Measurements from ENCODE around the gene OPN4.

OPN4 gene

GRCh38 chr10:86628311-86628710 is 26.0 kb upstream of the OPN4 start:
- H2AFZ ChIP-seq (ENCODE audit: low read depth, low read length) = no peak overlapping the region

GRCh38 chr10:86630079-86630478 is 24.3 kb upstream of the OPN4 start:
- no peak overlapping the region for H4K91ac ChIP-seq (ENCODE audit: low read length)
- no peak overlapping the region for H2BK12ac ChIP-seq (ENCODE audit: low read length in 2 of 2)
- H3K9me3 ChIP-seq (ENCODE audit: control insufficient read depth, low read length) = no peaks in the 10 kb centered on the region
- H3K36me3 ChIP-seq (ENCODE audit: control insufficient read depth in 1 of 2, insufficient read depth in 2 of 2, low read depth in 1 of 2, low read length in 2 of 2) = no peaks in the 10 kb centered on the region
- H2AFZ ChIP-seq (ENCODE audit: low read depth, low read length) = no peak overlapping the region
- H3K4me3 ChIP-seq (ENCODE audit: insufficient read depth in 1 of 2, low read depth in 1 of 2, low read length in 2 of 2) = no peak overlapping the region
- H4K8ac ChIP-seq (ENCODE audit: low read length) = no peak overlapping the region
- peaks cover 13 to 27% of the 10 kb centered on the region in 2 experiments for H3K27me3 ChIP-seq (ENCODE audit: control insufficient read depth in 1 of 2, insufficient read depth in 1 of 2, low read length in 2 of 2)
- no peak overlapping the region for H2BK120ac ChIP-seq (ENCODE audit: low read depth, low read length)
- H2BK15ac ChIP-seq (ENCODE audit: low read depth, poor library complexity, severe bottlenecking) = no peak overlapping the region
- no peak overlapping the region for H3K4ac ChIP-seq (ENCODE audit: low read depth in 1 of 2, low read length in 2 of 2)
- no peak overlapping the region for H2BK5ac ChIP-seq (ENCODE audit: low read depth, low read length, poor library complexity, severe bottlenecking)
- H3K23ac ChIP-seq (ENCODE audit: low read length in 2 of 2) = no peak overlapping the region
- H2AK5ac ChIP-seq (ENCODE audit: low read length, severe bottlenecking) = no peak overlapping the region
- no peak overlapping the region for H3K18ac ChIP-seq (ENCODE audit: low read depth in 1 of 2, low read length in 2 of 2)
- DNase-seq = no peak
- H3K9ac ChIP-seq (ENCODE audit: low read length) = no peak overlapping the region
- peaks cover 11% of the 10 kb centered on the region for H3K4me1 ChIP-seq (ENCODE audit: control insufficient read depth, insufficient read depth, low read depth, low read length)
- H3K27ac ChIP-seq (ENCODE audit: low read length, poor library complexity, severe bottlenecking) = no peak overlapping the region
- no peaks in the 10 kb centered on the region for H3K79me1 ChIP-seq (replicated peaks; ENCODE audit: low read length, poor library complexity, severe bottlenecking)
- H3K14ac ChIP-seq (ENCODE audit: low read length in 2 of 2) = no peak overlapping the region
- no peak overlapping the region for H3K4me2 ChIP-seq (ENCODE audit: low read length, poor library complexity, severe bottlenecking)
- 45% methylated on average over 2 of the region's 2 CpGs for WGBS

More at GRCh38 chr10:86628311-86628710, 26.0 kb upstream of the OPN4 start:
- Histone ChIP-seq H2BK12ac (ENCODE audit: low read length in 2 of 2) (no peak overlapping the region), H3K9ac (ENCODE audit: low read length) (no peak overlapping the region), H3K4ac (ENCODE audit: low read depth in 1 of 2, low read length in 2 of 2) (no peak overlapping the region), H3K9me3 (ENCODE audit: control insufficient read depth, low read length) (no peaks in the 10 kb centered on the region), H3K18ac (ENCODE audit: low read depth in 1 of 2, low read length in 2 of 2) (no peak overlapping the region), H3K4me1 (ENCODE audit: control insufficient read depth, insufficient read depth, low read depth, low read length) (peaks cover 9% of the 10 kb centered on the region), H4K91ac (ENCODE audit: low read length) (no peak overlapping the region), H3K27ac (ENCODE audit: low read length, poor library complexity, severe bottlenecking) (no peak overlapping the region), H2BK15ac (ENCODE audit: low read depth, poor library complexity, severe bottlenecking) (no peak overlapping the region), H3K14ac (ENCODE audit: low read length in 2 of 2) (no peak overlapping the region), H2BK120ac (ENCODE audit: low read depth, low read length) (no peak overlapping the region), H3K23ac (ENCODE audit: low read length in 2 of 2) (no peak overlapping the region), H2AK5ac (ENCODE audit: low read length, severe bottlenecking) (no peak overlapping the region), H3K79me1 (replicated peaks; ENCODE audit: low read length, poor library complexity, severe bottlenecking) (no peaks in the 10 kb centered on the region), H3K36me3 (ENCODE audit: control insufficient read depth in 1 of 2, insufficient read depth in 2 of 2, low read depth in 1 of 2, low read length in 2 of 2) (no peaks in the 10 kb centered on the region), H3K27me3 (ENCODE audit: control insufficient read depth in 1 of 2, insufficient read depth in 1 of 2, low read length in 2 of 2) (peaks cover 13 to 27% of the 10 kb centered on the region in 2 experiments), H3K4me2 (ENCODE audit: low read length, poor library complexity, severe bottlenecking) (no peak overlapping the region), H2BK5ac (ENCODE audit: low read depth, low read length, poor library complexity, severe bottlenecking) (no peak overlapping the region), H4K8ac (ENCODE audit: low read length) (no peak overlapping the region), H3K4me3 (ENCODE audit: insufficient read depth in 1 of 2, low read depth in 1 of 2, low read length in 2 of 2) (no peak overlapping the region)
- 100% methylated on average over 2 of the region's 2 CpGs for WGBS
- no peak for DNase-seq

GRCh38 chr10:86632009-86632800 is 22.1 kb upstream of the OPN4 start:
- H3K36me3 ChIP-seq (ENCODE audit: control insufficient read depth in 1 of 2, insufficient read depth in 2 of 2, low read depth in 1 of 2, low read length in 2 of 2) = no peaks in the 10 kb centered on the region
- WGBS = 6% methylated on average over 44 of the region's 49 CpGs

GRCh38 chr10:86632951-86633350 is 21.4 kb upstream of the OPN4 start:
- Histone ChIP-seq H3K9ac (ENCODE audit: low read length) (no peak overlapping the region), H3K9me3 (ENCODE audit: control insufficient read depth, low read length) (no peaks in the 10 kb centered on the region), H2AFZ (ENCODE audit: low read depth, low read length) (peak overlapping the region; percentile 51), H3K4ac (ENCODE audit: low read depth in 1 of 2, low read length in 2 of 2) (no peak overlapping the region), H3K27me3 (ENCODE audit: control insufficient read depth in 1 of 2, insufficient read depth in 1 of 2, low read length in 2 of 2) (peaks cover 8 to 17% of the 10 kb centered on the region in 2 experiments), H3K79me1 (replicated peaks; ENCODE audit: low read length, poor library complexity, severe bottlenecking) (no peaks in the 10 kb centered on the region), H3K18ac (ENCODE audit: low read depth in 1 of 2, low read length in 2 of 2) (no peak overlapping the region), H4K91ac (ENCODE audit: low read length) (no peak overlapping the region), H3K27ac (ENCODE audit: low read length, poor library complexity, severe bottlenecking) (no peak overlapping the region), H2BK120ac (ENCODE audit: low read depth, low read length) (no peak overlapping the region), H2BK15ac (ENCODE audit: low read depth, poor library complexity, severe bottlenecking) (no peak overlapping the region), H4K8ac (ENCODE audit: low read length) (no peak overlapping the region), H3K14ac (ENCODE audit: low read length in 2 of 2) (no peak overlapping the region), H3K4me3 (ENCODE audit: insufficient read depth in 1 of 2, low read depth in 1 of 2, low read length in 2 of 2) (no peak overlapping the region), H2BK12ac (ENCODE audit: low read length in 2 of 2) (no peak overlapping the region), H3K4me1 (ENCODE audit: control insufficient read depth, insufficient read depth, low read depth, low read length) (peaks cover 14% of the 10 kb centered on the region), H2BK5ac (ENCODE audit: low read depth, low read length, poor library complexity, severe bottlenecking) (no peak overlapping the region), H2AK5ac (ENCODE audit: low read length, severe bottlenecking) (peak overlapping the region; percentile 70), H3K23ac (ENCODE audit: low read length in 2 of 2) (peak overlapping the region in 1 of 2 experiments; percentile 35), H3K36me3 (ENCODE audit: control insufficient read depth in 1 of 2, insufficient read depth in 2 of 2, low read depth in 1 of 2, low read length in 2 of 2) (no peaks in the 10 kb centered on the region), H3K4me2 (ENCODE audit: low read length, poor library complexity, severe bottlenecking) (no peak overlapping the region)
- WGBS = 73% methylated on average over 5 of the region's 5 CpGs
- DNase-seq = no peak

More at GRCh38 chr10:86632009-86632800, 22.1 kb upstream of the OPN4 start:
- Histone ChIP-seq H2BK120ac (ENCODE audit: low read depth, low read length) (no peak overlapping the region), H2AFZ (ENCODE audit: low read depth, low read length) (peak overlapping the region; percentile 89), H3K4ac (ENCODE audit: low read depth in 1 of 2, low read length in 2 of 2) (no peak overlapping the region), H3K27ac (ENCODE audit: low read length, poor library complexity, severe bottlenecking) (no peak overlapping the region), H3K23ac (ENCODE audit: low read length in 2 of 2) (peak overlapping the region in 1 of 2 experiments; percentile 96), H2AK5ac (ENCODE audit: low read length, severe bottlenecking) (no peak overlapping the region), H2BK15ac (ENCODE audit: low read depth, poor library complexity, severe bottlenecking) (no peak overlapping the region), H3K14ac (ENCODE audit: low read length in 2 of 2) (peak overlapping the region in 1 of 2 experiments; percentile 44), H3K4me2 (ENCODE audit: low read length, poor library complexity, severe bottlenecking) (peak overlapping the region; percentile 91), H3K9ac (ENCODE audit: low read length) (peak overlapping the region; percentile 75), H4K8ac (ENCODE audit: low read length) (peak overlapping the region; percentile 70), H3K18ac (ENCODE audit: low read depth in 1 of 2, low read length in 2 of 2) (peak overlapping the region; percentile 41 to 62), H3K4me1 (ENCODE audit: control insufficient read depth, insufficient read depth, low read depth, low read length) (peaks cover 14% of the 10 kb centered on the region), H4K91ac (ENCODE audit: low read length) (peak overlapping the region; percentile 34), H2BK12ac (ENCODE audit: low read length in 2 of 2) (peak overlapping the region in 1 of 2 experiments; percentile 63), H3K79me1 (replicated peaks; ENCODE audit: low read length, poor library complexity, severe bottlenecking) (no peaks in the 10 kb centered on the region), H2BK5ac (ENCODE audit: low read depth, low read length, poor library complexity, severe bottlenecking) (peak overlapping the region; percentile 76), H3K4me3 (ENCODE audit: insufficient read depth in 1 of 2, low read depth in 1 of 2, low read length in 2 of 2) (peak overlapping the region; percentile 58 to 71), H3K27me3 (ENCODE audit: control insufficient read depth in 1 of 2, insufficient read depth in 1 of 2, low read length in 2 of 2) (peaks cover 8 to 20% of the 10 kb centered on the region in 2 experiments), H3K9me3 (ENCODE audit: control insufficient read depth, low read length) (no peaks in the 10 kb centered on the region)
- peak; percentile 46 for DNase-seq

Data from mesenchymal stem cell (in vitro differentiated cells and primary cell).